NB4 (cell line): ENCODE results near the gene EIF4G3.

Experiments used
- POLR2A ChIP-seq: IDR thresholded peaks from 2 replicates; pipeline ENCODE4 v1.6.1; 2011; ENCODE audit warnings: mild to moderate bottlenecking; ENCODE audit not compliant: insufficient read length; ENCODE audit errors: extremely low read depth
- TF ChIP-seq, protein P1 (sequence below): IDR thresholded peaks from one replicate; pipeline ENCODE4 v1.5.1; 2012; ENCODE audit warnings: low read depth, low read length

DNA sequence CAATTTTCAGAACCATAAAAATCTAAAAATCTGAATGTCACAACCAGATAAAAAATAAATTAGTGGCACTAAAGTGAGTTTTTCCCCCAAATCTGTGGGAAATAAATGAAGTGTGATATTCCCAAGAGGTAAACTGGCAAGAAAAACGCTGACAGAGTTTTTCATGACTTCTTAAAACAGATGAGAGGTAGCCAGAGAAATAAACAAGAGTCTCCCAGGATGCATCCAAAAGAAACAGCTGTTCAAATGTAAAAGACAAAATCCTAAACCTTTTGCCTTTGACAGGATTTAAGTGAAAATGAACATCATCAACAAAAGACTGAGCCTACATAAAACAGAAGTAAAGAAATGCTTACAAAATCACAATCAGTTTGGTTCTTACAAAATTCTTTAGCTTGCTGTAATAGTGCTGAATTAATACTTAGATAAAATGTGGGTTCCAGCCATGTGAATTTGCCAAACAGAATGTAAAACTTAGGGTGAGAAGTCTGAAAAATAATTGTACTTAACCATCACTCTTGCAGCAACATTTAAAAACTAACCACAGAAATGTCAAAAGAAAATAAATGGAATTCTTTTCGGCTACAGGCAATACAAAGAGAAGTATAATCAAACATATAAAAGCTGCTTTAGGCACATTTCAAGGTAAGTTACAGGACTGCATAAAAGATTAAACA lies 133.6 kb downstream of the EIF4G3 start:
- TF ChIP-seq POLR2A: no peak
- TF ChIP-seq, protein P1, sequence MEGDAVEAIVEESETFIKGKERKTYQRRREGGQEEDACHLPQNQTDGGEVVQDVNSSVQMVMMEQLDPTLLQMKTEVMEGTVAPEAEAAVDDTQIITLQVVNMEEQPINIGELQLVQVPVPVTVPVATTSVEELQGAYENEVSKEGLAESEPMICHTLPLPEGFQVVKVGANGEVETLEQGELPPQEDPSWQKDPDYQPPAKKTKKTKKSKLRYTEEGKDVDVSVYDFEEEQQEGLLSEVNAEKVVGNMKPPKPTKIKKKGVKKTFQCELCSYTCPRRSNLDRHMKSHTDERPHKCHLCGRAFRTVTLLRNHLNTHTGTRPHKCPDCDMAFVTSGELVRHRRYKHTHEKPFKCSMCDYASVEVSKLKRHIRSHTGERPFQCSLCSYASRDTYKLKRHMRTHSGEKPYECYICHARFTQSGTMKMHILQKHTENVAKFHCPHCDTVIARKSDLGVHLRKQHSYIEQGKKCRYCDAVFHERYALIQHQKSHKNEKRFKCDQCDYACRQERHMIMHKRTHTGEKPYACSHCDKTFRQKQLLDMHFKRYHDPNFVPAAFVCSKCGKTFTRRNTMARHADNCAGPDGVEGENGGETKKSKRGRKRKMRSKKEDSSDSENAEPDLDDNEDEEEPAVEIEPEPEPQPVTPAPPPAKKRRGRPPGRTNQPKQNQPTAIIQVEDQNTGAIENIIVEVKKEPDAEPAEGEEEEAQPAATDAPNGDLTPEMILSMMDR: no peak
